GM18870 (cell line): ENCODE measurements around the gene PARD3.

Source experiments
- ATAC-seq: cut with Tn5 transposase; IDR thresholded peaks from one replicate; pipeline ENCODE4 v1.9.1; 2021; ENCODE audit warnings: moderate library complexity; ENCODE audit not compliant: unreplicated experiment

Gene PARD3

GRCh38 chr10:34098821-34099567 lies 716.1 kb downstream of the PARD3 start:
- ATAC-seq, result no peak

DNA sequence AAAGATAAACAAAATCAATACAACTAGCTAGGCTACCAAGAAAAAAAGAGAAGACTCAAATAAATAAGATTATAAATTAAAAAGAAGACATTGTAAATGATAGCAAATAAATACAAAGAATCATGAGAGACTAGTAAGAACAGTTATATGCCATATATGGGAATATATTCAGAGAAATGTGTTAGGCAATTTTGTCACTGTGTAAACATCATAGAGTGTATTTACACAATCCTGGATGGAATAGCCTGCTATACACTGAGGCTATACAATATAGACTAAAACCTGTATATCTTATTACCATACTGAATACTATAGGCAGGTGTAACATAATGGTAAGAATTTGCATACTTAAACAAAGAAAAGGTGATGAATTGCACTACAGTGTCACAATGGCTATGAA lies 717.4 kb downstream of the PARD3 start:
- no peak for ATAC-seq

DNA sequence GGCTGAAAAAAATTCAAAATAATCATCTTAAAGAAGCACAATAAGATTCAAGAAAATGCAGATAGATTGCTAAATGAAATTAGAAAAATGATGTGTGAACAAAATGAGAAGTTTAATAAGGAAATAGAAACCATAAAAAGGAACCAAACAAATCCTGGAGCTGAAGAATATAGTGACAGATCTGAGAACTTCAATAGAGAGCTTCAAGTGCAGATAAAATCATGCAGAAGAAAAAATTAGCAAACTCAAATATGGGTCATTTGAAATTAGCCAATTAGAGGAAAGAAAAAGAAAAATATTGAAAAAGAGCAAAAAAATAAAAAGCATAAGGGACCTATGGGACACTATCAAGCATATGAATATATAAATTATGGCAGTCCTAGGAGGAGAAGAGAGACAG lies 720.1 kb downstream of the PARD3 start:
- no peak for ATAC-seq

DNA sequence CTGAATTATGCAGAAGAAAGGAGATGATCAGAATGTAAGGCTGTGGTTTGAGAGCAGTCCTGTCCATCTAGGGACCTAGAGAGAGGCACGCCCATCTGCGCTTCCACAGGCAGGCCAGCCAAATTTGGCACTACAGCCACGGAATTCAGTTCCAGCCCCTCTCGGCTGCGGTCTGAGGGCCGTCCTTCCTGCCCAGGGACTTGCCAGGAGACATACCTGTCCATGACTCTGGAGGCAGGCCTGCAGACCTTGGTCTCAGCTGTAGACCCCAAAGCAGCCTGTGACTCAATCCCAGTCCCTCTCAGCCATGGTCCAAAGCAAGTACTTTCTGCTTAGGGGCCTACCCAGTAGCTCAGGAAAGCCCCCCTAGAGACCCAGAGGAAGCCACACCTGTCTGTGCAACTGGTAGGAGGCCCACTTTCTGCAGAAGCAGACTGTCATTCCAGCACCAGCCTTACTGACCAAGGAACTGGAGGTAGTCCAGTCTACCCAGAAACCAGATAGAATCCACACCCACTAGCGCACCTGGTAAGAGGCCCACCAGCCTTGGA lies 720.9 kb downstream of the PARD3 start:
- ATAC-seq, result no peak

DNA sequence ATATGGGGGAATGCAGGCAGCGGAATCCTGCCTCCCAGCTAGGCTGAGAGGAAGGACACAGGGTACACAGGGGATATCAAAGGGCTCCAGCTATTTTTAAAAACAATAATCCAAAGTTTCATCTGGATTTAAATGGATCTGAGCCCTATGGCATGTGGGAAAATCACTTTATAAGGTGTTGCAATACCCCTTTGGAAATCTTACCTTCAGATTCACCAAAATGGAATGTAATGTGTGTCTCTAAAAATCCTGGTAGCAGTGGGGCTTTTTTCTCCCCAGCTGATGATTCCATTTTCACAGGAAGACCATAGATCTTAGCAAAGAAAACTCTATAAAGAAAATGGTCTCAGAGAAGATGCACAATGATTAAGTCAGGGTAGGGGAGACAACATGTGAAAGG lies 722.2 kb downstream of the PARD3 start:
- ATAC-seq, result no peak

DNA sequence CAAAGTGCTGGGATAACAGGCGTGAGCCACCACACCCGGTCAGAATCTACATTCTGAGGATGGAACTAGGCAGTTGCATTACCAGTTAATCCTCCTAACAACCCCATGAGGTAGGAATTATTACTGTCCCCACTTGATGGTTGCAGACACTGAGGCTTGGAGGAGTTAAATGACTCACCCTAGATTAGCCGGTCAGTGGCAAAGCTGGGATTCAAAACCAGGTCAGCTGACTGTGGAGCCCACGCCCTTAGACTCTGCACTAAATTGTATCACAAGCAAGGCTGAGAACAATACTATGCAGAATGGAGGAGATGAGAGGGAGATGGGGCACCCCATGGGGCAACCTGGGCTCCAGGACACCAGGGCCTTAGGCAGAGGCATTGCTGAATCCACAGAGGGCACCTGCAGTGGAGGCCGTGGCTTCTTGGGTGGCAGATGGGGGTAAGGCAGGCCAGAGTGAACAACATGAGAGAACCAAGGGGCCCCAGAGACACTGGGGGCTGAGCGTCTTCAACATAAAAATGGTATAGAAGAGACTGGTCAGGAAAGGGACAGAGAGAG lies 723.4 kb downstream of the PARD3 start:
- no peak for ATAC-seq

- no peak for ATAC-seq
Observed at GRCh38 chr10:34089253-34089652, 725.8 kb downstream of the PARD3 start.

- no peak for ATAC-seq
Observed at GRCh38 chr10:34088208-34088794, 726.8 kb downstream of the PARD3 start.

- ATAC-seq, result no peak
Observed at GRCh38 chr10:34087095-34087418, 728.0 kb downstream of the PARD3 start.

DNA sequence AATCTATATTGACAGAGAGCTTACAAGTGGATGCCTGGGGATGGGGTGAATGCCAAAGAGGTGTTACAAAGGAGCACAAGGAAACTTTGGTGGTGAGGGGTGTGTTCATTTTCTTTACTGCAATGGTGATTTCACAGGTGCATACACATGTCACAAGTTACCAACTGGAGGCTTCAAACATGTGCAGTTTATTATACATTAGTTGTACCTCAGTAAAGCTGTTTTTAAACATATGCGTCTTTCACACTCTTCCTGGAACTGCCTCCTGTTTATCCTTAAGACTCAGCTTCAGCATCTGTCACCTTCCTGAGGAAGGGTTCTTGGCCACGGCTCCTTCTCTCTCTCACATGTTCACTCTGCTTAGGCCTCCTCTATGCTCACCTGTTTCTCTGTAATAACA lies 731.5 kb downstream of the PARD3 start:
- ATAC-seq, result no peak

DNA sequence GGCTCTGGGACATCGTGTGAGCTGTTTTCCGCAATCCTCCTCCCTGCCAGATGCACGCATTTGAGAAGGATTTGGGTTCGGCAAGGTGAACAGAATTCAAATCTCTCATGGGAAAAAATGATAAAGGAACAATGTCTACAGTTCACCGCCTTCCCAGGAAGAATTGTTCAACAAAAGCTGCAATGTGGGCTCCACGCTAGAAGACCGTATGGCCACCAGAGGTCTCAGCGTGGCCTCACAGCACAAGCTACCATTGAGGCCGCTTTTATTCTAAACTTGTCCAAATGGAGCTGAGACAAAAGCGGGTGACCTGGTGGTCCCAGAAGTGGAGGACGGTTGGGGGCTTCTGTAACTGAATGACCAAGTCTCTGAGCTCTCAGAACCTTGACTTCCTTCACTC lies 733.1 kb downstream of the PARD3 start:
- ATAC-seq, result no peak

- ATAC-seq, result no peak
Observed at GRCh38 chr10:34081347-34081743, 733.8 kb downstream of the PARD3 start.

GRCh38 chr10:34080485-34081346 lies 734.4 kb downstream of the PARD3 start:
- no peak for ATAC-seq

GRCh38 chr10:34079702-34080484 lies 735.2 kb downstream of the PARD3 start:
- no peak for ATAC-seq

DNA sequence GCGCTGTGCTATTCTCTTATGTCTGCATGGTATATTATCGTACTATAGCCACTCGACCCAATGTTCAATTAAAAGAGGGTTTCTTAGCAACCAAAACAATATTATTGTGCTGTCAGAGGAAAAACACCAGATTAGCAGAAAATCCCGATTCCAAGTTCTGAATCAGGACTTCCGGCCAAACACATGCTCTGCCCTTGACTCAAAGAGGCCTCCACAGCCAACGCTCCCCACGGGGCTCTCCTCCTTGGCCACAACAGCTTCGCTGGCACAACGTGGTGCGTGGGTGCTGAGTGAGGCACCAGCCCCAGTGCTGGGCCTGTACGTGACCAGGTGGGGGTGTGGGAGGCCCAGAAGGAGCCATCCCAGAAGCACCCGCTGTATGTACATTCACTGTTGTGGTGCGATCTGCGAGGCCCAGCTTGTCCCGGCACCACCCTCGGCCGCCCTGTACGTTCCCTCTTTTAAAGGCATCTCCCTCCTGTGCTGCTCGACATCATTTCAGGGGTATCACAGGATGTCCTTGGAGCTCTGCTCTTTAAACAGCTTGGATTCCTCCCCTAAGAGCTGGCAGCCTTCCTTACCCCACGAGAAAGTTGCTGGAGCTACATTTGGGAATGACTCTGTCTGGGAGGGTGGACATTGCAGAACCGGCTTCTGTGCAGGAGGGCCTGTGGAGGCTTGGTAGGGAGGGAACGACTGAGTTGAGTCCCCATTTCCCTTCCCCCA lies 736.2 kb downstream of the PARD3 start:
- ATAC-seq, result no peak

DNA sequence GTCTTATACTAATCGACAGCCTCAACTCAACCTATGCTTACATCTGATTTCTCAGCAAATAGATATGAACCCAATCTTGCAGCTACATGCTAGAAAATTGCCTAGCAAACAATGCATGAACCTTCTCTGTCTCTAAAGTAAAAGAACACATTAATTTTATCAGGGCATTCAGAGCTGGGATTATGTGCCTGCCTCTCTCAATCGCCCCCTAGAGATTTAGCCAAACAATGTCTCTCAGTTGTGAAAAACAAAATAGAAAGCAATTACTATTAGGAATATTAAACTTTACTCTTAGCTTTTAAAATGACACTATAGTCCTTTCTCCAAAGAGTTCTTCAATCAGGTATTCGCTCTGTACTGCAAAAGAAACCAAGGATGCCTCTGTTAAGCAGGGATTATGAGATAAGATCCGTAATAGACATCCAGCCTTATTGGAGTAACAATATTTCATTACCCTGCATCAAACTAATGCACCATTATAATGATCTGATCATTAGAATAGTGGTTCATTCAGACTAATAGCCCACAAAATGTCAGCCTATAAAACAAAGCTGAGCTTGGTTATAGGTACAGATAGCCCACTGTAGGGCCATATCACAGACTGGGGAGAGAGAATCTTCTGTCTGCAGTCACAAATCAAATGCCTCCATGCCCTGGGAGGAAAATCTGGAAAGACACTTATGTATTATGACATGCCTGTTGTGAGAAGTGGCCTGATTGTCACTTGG lies 736.9 kb downstream of the PARD3 start:
- ATAC-seq, result no peak

GRCh38 chr10:34076443-34076842 lies 738.7 kb downstream of the PARD3 start:
- ATAC-seq, result no peak

DNA sequence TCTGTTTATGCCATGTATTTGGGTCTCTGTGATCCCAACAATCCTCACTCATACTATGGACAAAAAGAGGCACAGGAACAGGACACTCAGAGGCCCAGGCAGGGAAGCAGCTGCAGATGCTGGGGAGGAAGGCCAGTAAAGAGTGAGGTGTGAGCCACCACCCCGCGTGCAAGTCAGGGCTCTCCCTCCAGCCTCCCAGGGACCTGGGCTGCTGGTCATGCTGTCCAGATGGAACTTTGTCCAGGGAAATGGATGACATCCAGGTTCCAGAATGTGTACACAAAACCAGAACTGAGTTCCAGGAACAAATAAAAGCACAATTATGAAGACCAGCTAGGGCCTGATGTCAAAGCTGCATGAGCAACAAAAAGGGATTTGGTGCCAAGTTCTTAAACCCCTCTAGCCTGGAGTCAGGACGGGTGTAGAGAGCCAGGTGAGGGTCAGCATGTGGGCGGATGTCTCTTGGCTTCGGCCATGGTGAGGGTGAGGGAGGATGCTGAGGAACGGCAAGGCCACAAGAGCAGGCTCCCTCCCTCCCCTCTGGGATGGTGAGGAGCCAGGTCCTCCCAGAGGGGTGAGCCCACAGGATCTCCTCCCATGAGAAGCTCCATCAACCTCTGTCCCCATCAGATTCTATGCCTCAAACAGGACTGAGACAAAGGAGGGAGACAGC lies 739.7 kb downstream of the PARD3 start:
- no peak for ATAC-seq

GRCh38 chr10:34074051-34074450 lies 741.0 kb downstream of the PARD3 start:
- no peak for ATAC-seq
